ENCODE data around the gene AURKA.
A peak's percentile ranks its signal among the peaks of the same experiment; 100 is the strongest.
"Not testable (repeated sequence)": the region's sequence is repeated elsewhere in the genome, so short reads cannot be mapped to it uniquely, and the experiment has no call there.

Gene AURKA

GRCh38 chr20:56422076-56422823 is 30.2 kb upstream of the AURKA start:
- DNase-seq (ENCODE audit: extremely low read depth in 1 of 2, low read depth in 1 of 2) = no peak

- DNase-seq (ENCODE audit: extremely low read depth in 1 of 2, low read depth in 1 of 2) = no peak
Measured at GRCh38 chr20:56420940-56421688, 29.1 kb upstream of the AURKA start.

- no peak for DNase-seq (ENCODE audit: extremely low read depth in 1 of 2, low read depth in 1 of 2)
Measured at GRCh38 chr20:56420028-56420427, 28.0 kb upstream of the AURKA start.

- no peak for DNase-seq (ENCODE audit: extremely low read depth in 1 of 2, low read depth in 1 of 2)
Measured at GRCh38 chr20:56418385-56418861, 26.4 kb upstream of the AURKA start.

GRCh38 chr20:56417911-56418310 is 25.9 kb upstream of the AURKA start:
- no peak for DNase-seq (ENCODE audit: extremely low read depth in 1 of 2, low read depth in 1 of 2)

- DNase-seq (ENCODE audit: extremely low read depth in 1 of 2, low read depth in 1 of 2) = no peak
Measured at GRCh38 chr20:56417402-56417801, 25.4 kb upstream of the AURKA start.

GRCh38 chr20:56414842-56415765 is 23.1 kb upstream of the AURKA start:
- peak in 1 of 2 donors; percentile 72 for DNase-seq (ENCODE audit: extremely low read depth in 1 of 2, low read depth in 1 of 2)

- no peak for DNase-seq (ENCODE audit: extremely low read depth in 1 of 2, low read depth in 1 of 2)
Measured at GRCh38 chr20:56412949-56413348, 20.9 kb upstream of the AURKA start.

GRCh38 chr20:56412473-56412790 is 20.4 kb upstream of the AURKA start:
- no peak for DNase-seq (ENCODE audit: extremely low read depth in 1 of 2, low read depth in 1 of 2)

GRCh38 chr20:56411759-56412472 is 19.9 kb upstream of the AURKA start, which contains the start of gene CASS4:
Gene CASS4 (plus strand): TSS chr20:56412260. CDS start chr20:56412459, 199 bp downstream.
- no peak for DNase-seq (ENCODE audit: extremely low read depth in 1 of 2, low read depth in 1 of 2)

GRCh38 chr20:56411287-56411686 is 19.3 kb upstream of the AURKA start:
- not testable (repeated sequence) for DNase-seq (ENCODE audit: extremely low read depth in 1 of 2, low read depth in 1 of 2)

- no peak for DNase-seq (ENCODE audit: extremely low read depth in 1 of 2, low read depth in 1 of 2)
Measured at GRCh38 chr20:56409956-56410355, 17.9 kb upstream of the AURKA start.

- no peak for DNase-seq (ENCODE audit: extremely low read depth in 1 of 2, low read depth in 1 of 2)
Measured at GRCh38 chr20:56409521-56409920, 17.5 kb upstream of the AURKA start.

GRCh38 chr20:56406910-56407309 is 14.9 kb upstream of the AURKA start:
- no peak for DNase-seq (ENCODE audit: extremely low read depth in 1 of 2, low read depth in 1 of 2)

- not testable (repeated sequence) for DNase-seq (ENCODE audit: extremely low read depth in 1 of 2, low read depth in 1 of 2)
Measured at GRCh38 chr20:56405356-56405755, 13.3 kb upstream of the AURKA start.

- DNase-seq (ENCODE audit: extremely low read depth in 1 of 2, low read depth in 1 of 2) = no peak
Measured at GRCh38 chr20:56403465-56403864, 11.4 kb upstream of the AURKA start.

- DNase-seq (ENCODE audit: extremely low read depth in 1 of 2, low read depth in 1 of 2) = peak in 1 of 2 donors; percentile 31
Measured at GRCh38 chr20:56400001-56400640, 8.1 kb upstream of the AURKA start.

GRCh38 chr20:56395166-56395565 is 3.2 kb upstream of the AURKA start:
- DNase-seq (ENCODE audit: extremely low read depth in 1 of 2, low read depth in 1 of 2) = no peak

GRCh38 chr20:56393653-56394052 is 1.6 kb upstream of the AURKA start:
- DNase-seq (ENCODE audit: extremely low read depth in 1 of 2, low read depth in 1 of 2) = no peak

- no peak for DNase-seq (ENCODE audit: extremely low read depth in 1 of 2, low read depth in 1 of 2)
Measured at GRCh38 chr20:56392881-56393482, 967 bp upstream of the AURKA start.
